PC-9 (cell line): ENCODE results near the gene ACHE.

Source experiments
- EZH2 ChIP-seq: fragments of 200-600 bp; sonication (generic); IDR thresholded peaks from 2 replicates; pipeline ENCODE4 v1.8.0; 2017; ENCODE audit warnings: antibody characterized with exemption, low read depth
- TF ChIP-seq, protein P1 (sequence below): fragments of 200-600 bp; sonication (generic); conservative IDR thresholded peaks from 2 replicates; pipeline ENCODE4 v1.6.1; 2017; ENCODE audit warnings: mixed run types, antibody characterized with exemption, mild to moderate bottlenecking, moderate library complexity

DNA sequence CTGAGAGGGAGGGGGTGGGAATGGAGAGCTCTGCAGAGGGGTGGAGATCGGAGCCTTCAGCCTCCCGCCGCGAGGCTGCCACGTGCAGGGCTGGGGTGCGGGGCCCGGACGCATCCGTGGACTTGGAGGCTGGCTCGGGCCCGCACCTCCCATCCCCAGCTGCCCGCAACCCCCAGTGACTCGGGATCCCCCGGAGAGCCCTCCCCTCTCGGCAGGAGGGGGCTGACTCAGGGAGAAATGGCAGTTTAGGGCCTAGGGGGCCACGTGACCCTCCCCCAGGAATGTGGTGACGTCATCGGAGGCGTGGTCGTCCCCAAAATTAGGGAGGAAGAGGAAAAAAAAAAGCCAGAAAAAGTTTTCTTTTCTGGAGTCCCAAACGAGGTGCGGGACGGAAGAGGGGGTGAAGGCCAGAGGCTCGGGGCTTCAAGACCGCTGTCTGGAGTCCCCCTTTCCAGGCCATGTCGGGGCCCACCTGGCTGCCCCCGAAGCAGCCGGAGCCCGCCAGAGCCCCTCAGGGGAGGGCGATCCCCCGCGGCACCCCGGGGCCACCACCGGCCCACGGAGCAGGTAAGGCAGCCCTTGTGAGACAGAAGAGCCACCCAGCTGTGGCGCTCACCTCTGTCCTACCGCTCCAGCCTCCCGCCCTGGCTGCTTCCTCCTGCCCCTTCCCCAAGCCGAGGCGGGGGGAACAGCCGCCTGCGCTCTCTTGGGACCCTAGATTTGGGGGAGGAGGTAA lies 28.5 kb downstream of the ACHE start, which contains the start of gene TRIP6:
- TF ChIP-seq, protein P1, sequence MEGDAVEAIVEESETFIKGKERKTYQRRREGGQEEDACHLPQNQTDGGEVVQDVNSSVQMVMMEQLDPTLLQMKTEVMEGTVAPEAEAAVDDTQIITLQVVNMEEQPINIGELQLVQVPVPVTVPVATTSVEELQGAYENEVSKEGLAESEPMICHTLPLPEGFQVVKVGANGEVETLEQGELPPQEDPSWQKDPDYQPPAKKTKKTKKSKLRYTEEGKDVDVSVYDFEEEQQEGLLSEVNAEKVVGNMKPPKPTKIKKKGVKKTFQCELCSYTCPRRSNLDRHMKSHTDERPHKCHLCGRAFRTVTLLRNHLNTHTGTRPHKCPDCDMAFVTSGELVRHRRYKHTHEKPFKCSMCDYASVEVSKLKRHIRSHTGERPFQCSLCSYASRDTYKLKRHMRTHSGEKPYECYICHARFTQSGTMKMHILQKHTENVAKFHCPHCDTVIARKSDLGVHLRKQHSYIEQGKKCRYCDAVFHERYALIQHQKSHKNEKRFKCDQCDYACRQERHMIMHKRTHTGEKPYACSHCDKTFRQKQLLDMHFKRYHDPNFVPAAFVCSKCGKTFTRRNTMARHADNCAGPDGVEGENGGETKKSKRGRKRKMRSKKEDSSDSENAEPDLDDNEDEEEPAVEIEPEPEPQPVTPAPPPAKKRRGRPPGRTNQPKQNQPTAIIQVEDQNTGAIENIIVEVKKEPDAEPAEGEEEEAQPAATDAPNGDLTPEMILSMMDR, result no peak
- no peak for TF ChIP-seq EZH2
